Measurements from ENCODE around the gene SDR42E2.
"Not testable (repeated sequence)": the region's sequence is repeated elsewhere in the genome, so short reads cannot be mapped to it uniquely, and the experiment has no call there.

The SDR42E2 gene

DNA sequence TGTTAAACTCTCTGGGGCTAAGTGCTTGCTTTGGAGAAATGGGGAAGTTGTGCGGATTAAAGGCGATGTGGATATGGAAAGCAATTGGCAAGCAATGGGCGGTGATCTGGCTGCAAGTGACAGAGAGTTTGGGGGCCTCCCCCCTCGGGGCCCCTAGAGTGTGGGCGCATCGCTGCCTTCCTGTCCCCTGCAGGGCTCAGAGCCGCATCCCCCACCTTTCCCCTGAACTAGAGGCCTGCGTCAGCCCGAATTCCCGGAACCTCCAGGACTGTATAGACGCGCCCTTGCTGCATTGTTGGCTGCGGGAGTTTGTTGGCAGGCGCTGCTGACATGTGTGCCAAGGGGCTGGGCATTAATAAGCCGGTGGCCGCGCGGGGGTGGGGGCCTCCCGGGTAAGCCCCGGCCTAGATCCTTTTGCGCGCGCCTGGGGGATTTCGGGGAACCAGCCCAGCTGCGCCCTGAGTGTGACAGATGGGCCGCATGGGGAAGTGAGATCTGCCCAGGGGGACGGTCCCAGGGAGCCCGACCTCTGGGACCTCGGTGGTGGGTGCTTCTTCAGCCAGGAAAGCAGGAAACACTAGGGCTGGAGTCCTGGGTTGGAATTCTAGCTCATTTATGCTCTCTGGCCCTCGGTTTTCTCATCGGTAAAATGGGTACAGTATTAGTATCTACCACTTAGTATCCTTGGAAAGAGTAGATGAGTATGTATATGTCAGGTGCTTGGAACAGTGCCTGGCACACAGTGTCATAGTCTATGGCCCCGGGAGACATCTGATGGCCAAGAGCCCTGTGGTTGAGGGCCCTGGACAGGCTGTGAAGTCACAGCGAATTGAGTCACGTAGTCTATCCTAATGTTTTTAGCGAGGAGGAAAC lies 44.8 kb downstream of the SDR42E2 start:
- in situ Hi-C loops (cut with MboI; ENCODE audit: low sequenced_read_pairs) = no loop called here

DNA sequence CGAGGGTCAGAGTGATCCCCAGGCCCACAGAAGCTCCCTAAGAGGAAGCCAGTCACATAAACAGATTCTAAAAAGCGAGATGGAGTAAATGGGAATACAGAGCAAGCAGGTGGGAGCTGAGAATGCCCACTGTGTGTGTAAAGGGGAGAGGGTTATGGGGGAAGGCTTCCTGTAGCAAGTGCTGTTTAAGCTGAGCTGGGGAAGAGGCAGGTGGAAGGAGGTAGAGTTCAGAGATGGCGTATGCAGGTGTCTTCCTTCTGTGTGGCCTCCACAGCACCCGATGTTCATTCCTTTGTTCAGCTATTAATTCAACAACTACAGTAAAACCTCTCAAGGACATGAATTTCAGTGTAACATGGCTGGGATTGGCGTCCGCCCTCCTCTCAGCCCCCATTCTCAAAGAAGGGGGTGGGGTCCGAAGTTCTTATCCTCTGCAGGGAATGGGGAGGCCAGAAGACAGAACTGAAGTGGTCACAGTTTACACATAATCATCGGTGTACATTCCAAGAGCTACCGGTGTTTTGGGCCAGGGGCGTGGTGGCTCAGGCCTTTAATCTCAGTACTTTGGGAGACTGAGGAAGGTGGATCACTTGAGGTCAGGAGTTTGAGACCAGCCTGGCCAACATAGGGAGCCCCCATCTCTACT lies 45.5 kb downstream of the SDR42E2 start:
- in situ Hi-C loops (cut with MboI; ENCODE audit: low sequenced_read_pairs) = no loop called here

DNA sequence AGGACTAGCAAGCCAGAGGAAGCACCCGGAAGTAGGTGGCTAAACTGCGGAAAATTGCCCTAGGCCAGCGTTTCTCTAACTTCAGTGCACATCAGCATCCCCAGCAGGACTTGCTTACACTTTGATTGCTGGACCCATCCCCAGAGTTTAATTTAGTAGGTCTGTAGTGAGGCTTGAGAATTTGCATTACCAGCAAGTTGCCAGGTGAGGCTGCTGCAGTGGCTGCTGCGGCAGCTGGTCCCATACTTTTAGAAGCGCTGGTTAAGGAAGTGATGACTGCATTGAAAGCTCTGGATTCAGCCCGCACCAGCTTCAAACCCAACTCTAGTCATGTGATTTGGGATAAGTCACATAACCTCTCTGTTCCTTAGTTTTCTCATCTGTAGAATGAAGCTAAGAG lies 48.0 kb downstream of the SDR42E2 start:
- in situ Hi-C loops (cut with MboI; ENCODE audit: low sequenced_read_pairs) = no loop called here

DNA sequence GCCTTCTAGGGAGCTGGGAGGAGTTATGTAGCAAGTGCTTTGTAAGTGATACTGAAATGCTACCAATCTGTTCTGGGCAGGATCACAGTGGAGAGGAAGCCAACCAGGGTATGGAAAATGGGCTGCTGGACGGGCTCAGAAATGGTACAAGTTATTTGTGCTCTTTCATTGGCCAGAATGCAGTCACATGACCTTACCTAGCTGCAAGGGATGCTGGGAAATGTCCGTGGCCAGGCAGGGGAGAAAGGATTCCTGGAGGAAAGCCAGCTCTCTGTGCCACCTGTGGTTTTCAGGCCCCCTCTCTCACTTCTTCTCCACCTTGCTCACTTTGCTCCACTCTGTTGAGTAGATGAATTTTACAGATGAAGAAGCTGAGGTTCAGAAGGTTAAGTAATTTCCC lies 48.5 kb downstream of the SDR42E2 start:
- in situ Hi-C loops (cut with MboI; ENCODE audit: low sequenced_read_pairs) = no loop called here

DNA sequence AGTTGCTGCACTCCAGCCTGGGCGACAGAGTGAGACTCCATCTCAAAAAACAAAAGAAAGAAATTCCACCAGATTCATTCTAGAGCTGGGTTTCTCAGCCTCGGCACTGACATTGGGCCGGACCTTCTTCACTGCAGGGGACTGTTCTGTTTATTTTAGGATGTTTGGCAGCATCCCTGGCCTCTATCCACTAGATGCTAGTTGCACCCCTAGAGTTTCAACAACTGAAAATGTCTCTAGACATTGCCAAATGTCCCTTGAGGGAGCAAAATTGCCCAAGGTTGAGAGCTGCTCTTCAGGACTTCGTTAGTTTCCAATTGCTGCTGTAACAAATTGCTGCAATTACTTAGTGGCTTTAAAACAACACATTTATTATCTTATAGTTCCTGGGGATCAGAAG lies 50.9 kb downstream of the SDR42E2 start:
- in situ Hi-C loops (cut with MboI; ENCODE audit: low sequenced_read_pairs) = no loop called here

DNA sequence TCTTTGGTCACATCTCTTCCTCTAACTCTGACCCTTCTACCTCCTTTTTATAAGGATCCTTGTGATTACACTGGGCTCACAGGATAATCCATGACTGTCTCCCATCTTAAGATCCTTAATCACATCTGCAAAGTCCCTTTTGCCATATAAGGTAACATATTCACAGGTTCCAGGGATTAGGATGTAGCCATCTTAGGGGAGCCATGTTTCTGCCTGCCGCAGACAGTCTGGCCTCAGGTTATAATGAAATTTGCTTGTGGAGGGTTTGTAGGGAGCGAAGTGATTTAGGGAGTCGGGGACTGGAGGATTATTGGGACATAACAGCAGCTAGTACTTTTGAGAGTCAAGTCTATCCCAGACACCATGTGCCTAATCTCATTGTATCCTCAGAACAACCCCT lies 51.5 kb downstream of the SDR42E2 start:
- in situ Hi-C loops (cut with MboI; ENCODE audit: low sequenced_read_pairs) = no loop called here

DNA sequence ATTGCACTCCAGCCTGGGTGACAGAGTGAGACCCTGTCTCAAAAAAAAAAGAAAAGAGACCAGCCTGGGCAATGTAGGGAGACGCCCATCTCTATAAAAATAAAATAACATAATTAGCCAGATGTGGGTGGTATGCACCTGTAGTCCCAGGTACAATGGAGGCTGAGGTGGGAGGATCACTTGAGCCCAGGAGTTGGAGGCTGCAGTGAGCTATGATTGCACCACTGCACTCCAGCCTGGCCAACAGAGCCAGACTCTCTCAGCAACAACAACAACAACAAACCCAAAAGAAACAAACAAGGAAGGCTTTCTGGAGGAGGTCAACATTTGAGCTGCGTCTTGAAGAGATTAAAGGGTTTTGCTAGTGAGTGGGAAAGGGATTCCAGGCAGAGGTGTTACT lies 52.1 kb downstream of the SDR42E2 start:
- in situ Hi-C loops (cut with MboI; ENCODE audit: low sequenced_read_pairs) = no loop called here

DNA sequence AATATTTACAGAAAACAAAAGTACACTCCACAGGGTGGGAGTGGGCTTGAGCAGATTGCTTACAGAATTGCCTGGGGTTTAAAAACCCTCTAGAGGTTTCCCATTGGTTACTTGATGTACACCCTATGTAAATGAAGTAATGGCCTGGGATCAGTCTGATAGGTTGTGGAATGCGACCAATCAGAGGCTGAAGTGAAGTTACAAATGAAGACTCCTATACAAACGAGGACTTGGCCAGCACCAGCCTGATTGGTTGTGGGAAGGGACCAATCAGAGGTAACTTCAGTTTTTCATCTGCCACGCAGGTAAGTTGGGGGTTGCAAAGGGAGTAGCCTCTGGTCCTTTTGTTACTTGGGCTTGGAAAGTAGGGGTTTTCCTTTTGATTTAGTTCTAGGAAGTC lies 52.6 kb downstream of the SDR42E2 start:
- in situ Hi-C loops (cut with MboI; ENCODE audit: low sequenced_read_pairs) = no loop called here

DNA sequence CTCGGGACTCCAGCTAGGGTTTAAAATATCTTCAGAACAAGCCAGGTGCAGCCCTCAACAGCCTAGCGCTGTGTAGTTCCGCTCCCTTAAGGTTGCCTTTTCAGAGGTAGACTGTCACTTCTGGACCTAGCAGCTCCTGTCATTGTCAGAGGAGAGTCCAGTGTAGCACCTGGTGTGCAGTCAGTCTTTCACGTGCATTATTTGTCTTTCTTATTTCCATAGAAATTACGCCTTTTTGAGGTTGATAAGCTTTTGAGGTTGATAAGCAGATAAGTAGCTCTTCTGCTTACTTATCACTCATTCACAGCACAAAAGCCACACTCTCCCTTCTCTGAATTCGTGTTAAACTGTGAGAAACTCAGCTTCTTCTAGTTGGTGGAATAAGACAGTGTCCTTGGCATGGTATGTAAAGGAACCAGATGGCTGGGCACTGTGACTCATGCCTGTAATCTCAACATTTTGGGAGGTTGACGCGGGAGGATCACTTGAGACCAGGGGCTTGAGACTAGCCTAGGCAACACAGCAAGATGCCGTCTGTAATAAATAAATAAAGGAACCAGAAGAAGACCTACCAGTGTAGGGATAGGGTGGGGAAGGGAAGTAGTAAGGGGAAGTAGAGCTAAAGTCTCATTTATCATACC lies 54.0 kb downstream of the SDR42E2 start:
- in situ Hi-C loops (cut with MboI; ENCODE audit: low sequenced_read_pairs) = no loop called here

DNA sequence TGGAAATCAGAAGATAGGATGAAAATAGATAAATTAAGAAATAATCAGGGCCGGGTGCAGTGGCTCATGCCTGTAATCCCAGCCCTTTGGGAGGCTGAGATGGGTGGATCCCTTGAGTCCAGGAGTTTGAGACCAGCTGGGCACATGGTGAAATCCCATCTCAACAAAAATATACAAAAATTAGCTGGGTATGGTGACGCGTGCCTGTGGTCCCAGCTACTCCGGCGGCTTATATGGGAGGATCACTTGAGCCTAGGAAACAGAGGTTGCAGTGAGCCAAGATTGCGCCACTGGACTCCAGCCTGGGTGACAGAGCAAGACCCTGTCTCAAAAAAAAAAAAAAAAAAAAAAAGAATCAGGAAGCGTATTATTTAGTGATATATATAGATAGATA lies 54.5 kb downstream of the SDR42E2 start:
- in situ Hi-C loops (cut with MboI; ENCODE audit: low sequenced_read_pairs) = not testable (repeated sequence)

DNA sequence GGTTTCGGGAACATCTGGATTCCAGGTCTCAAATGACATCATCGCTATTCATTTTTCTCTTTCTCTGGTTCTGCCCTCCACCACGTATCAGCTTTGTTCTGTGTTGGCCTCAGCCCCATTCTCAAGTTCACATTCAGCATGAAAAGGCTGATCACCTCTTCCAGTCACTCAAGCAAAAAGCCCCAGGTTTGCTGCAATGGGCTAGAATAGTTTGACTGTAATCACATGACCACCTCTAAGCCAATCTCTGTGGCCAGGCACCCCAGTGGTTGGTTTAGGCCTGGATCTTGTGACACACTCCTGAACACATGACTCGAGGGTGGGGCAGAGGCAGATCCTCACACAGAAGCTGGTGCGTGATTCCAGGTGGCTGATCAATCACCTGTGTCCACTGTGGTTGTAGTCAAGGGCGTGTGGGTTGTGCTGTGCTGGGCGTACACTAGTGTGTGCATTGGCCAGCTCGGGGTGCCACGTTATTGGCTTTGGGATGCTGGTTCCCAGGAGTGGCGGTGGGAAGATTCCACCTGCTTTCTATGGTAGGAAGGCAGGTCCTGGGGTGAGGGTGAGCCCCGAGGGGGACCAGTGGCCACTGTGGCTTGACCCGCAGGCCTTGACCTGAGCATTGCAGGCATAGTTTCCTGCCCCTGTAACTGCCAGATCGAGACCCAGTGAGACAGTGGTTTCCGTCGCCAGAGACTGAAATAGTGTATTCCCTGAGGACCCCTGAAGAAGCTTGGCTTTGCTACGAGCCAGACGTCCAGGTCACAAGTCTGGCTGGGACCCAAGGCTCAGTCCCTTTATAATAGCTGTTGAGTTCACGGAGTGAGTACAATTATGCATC lies 55.8 kb downstream of the SDR42E2 start:
- in situ Hi-C loops (cut with MboI; ENCODE audit: low sequenced_read_pairs) = no loop called here

DNA sequence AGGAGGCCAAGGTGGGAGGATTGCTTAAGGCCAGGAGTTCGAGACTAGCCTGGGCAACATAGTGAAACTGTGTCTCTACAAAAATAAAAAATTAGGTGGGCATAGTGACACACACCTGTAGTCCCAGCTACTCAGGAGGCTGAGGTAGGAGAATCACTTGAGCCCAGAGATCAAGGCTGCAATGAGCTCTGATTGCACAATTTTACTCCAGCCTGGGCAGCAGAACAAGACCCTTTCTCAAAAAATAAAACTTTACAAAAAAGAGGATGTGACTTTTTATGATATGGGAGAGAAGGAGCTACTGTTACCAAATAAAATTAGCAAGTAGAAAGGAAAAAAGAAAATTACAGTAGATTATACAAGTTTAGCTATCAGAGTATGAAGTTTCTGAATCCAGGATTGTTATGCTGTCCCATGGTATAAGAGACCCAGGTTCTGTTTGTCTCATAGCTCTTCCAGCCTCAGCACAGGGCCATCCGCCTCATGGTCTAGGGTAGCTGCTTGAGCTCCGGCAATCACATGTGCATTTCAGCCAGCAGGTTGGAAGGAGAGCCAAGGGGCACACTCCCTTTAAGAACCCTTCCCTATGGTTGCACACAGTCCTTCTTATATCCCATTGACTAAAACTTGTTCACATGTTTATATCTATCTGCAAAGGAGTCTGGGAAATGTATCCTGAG lies 57.2 kb downstream of the SDR42E2 start:
- in situ Hi-C loops (cut with MboI; ENCODE audit: low sequenced_read_pairs) = no loop called here

DNA sequence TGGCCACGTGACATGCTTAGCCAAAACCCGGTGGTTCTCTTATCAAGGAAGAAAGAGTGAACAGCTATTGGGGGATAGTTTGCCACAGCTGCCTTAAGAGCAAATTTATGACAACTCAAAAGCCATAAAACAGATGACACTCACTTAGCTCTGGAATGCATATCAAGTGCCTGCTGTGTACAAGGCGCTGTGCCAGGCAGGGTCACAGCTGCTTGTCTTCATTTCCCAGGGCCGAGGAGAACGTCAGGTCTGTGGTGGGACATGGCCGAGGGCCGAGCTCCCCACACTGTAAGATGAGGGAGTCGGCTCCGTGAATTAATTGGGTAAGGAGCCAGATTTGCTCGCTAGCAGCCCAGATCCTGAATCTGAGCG lies 57.7 kb downstream of the SDR42E2 start:
- in situ Hi-C loops (cut with MboI; ENCODE audit: low sequenced_read_pairs) = no loop called here

DNA sequence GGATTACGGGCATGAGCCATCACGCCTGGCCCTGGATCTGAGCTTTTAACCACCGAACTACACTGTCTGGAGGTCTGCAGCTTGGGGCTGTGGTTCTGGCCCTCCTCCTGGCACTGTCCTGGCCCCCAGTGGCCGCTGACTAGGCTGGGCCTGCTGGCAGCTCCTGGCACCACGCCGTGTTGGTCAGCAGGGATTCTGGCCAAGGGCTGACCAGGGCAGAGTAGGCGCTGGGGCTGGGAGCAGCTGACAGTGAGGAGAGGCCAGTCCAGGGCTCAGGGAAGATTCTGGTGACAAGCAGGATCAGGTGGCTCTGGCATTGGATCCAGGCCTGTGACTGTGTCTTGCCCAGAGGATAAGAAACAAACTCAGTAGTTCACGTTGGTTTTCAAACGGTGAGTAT lies 58.4 kb downstream of the SDR42E2 start:
- in situ Hi-C loops (cut with MboI; ENCODE audit: low sequenced_read_pairs) = no loop called here

DNA sequence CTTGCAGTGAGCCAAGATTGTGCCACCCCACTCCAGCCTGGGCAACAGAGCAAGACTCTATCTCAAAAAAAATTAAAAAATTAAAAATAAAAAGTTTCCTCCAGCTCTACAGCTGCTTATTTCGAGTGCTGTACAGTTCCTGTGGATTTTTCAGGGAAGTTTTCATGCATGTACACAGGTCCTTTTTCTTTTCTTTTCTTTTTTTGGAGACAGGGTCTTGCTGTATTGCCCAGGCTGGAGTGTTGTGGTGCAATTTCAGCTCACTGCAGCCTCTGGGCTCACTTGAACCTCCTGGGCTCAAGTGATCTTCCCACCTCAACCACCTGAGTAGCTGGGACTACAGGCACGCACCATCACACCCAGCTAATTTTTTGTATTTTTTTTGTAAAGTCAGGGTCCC lies 59.7 kb downstream of the SDR42E2 start:
- in situ Hi-C loops (cut with MboI; ENCODE audit: low sequenced_read_pairs) = no loop called here

DNA sequence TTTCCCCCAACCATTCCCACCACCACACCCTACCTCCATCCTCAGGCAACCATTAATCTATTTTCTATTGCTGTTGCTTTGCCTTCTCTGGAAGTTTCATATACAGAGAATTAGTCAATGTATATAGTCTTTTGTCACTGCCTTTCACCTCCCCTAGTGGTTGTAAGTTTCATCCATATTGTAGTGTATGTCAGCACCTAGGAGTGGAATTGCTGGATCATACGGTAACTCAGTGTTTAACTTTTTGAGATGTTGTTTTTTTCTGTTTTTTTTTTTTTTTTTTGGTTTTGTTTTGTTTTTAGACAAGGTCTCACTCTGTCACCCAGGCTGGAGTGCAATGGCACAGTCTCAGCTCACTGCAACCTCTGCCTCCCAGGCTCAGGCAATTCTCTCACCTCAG lies 60.7 kb downstream of the SDR42E2 start:
- in situ Hi-C loops (cut with MboI; ENCODE audit: low sequenced_read_pairs) = no loop called here

DNA sequence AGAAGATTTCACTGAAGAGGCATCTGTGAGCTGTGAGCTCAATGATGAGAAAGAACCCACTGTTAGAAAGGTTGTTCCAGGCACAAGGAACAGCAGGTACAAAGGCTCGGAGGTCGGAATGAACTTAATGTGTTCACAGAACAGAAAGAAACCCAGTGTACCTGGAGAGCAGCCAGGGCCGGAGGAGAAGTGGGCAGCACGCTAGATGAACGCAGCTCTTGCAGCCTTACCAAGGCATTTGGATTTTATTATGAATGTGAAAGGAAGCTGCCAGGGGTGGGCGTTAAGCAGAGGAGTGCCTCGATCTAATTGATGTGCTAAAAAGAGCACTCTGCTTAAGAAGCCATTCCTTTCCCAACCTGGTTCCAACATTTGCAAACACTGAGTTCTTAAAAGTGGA lies 62.8 kb downstream of the SDR42E2 start:
- in situ Hi-C loops (cut with MboI; ENCODE audit: low sequenced_read_pairs) = no loop called here

DNA sequence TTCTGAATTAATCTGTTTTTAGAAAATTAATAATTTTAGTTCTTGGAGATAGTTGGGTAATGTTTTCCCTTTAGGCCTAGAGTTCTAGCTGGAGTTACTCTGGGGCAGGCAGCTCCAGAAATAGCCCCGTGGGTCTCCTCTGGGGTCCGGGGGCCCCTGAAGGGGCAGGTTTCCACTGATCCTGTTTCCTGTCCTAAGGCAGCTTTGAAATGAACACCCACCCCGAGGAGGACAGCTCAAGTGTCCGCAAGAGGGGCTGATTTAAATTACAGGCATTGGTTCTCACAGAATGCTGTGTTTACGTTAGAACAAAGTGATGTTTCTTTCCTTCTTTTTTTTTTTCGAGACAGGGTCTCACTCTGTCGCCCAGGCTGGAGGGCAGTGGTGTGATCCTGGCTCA lies 67.6 kb downstream of the SDR42E2 start:
- in situ Hi-C loops (cut with MboI; ENCODE audit: low sequenced_read_pairs) = no loop called here

DNA sequence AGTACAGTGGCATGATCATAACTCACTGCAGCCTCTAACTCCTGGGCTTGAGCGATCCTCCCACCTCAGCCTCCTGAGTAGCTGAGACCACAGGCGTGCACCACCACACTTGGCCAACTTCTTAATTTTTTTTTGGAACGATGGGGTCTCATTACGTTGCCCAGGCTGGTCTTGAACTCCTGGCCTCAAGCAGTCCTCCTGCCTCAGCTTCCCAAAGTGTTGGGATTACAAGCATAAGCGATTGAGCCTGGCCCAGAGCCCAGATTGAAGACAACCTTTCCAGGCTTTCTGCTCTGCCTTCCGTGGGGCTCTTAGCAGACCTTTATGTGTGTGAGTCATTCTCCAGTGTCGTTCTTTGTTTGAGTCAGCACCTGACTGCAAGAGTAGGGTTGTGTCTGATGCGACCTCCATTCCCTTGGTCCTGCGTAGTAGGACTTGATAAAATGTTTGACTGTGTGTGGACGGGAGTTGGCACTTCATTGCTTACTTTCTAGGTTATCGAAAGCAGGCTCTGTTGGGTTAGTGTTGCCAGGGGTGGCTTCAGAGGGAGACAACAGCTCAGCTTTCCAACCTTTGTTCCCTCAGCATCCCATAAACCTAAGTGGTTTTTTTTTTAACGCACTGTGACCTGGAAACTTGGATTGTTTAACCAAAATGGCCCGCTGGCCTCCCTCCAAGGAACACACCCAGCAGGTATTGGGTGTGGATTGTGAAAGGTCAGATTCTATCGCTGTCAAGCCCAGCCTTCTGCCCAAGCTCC lies 70.2 kb downstream of the SDR42E2 start:
- in situ Hi-C loops (cut with MboI; ENCODE audit: low sequenced_read_pairs) = no loop called here

DNA sequence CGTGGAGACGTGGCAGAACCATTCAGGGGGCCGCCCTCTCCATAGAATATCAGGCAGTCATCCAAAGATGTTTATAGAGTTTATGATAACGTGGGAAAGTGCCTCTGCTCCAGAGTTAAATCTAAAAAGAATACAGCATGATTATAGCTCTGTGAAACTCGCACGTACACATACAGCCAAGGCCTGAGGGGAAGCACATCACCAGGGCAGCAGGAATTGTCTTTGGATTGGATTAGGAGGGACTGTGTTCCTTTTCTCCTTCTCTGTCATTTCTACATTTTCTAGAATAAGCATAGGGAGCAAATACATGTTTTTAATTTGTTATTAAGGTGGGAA lies 70.7 kb downstream of the SDR42E2 start:
- in situ Hi-C loops (cut with MboI; ENCODE audit: low sequenced_read_pairs) = no loop called here
